ENCODE results near the gene UBE2U.

DNA sequence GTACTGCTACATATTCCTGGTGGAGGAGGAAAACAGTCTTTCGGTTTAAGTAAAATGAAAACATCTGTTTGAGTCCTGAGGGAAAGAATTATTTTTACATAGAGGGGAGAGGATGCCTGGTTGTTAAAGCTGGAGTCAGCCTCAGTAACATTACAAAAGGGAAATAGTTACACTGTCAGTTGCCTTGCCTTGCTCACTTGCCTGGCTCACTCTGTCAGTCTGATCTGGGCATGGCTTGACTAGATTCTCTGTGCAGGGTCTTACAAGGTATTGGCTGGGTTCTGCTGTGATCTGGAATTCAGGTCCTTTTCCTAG is 8.4 kb upstream of the UBE2U start:
- TF ChIP-seq EP300 (IDR thresholded peaks at IDR 0.05): no peak
- TF ChIP-seq, protein P1, sequence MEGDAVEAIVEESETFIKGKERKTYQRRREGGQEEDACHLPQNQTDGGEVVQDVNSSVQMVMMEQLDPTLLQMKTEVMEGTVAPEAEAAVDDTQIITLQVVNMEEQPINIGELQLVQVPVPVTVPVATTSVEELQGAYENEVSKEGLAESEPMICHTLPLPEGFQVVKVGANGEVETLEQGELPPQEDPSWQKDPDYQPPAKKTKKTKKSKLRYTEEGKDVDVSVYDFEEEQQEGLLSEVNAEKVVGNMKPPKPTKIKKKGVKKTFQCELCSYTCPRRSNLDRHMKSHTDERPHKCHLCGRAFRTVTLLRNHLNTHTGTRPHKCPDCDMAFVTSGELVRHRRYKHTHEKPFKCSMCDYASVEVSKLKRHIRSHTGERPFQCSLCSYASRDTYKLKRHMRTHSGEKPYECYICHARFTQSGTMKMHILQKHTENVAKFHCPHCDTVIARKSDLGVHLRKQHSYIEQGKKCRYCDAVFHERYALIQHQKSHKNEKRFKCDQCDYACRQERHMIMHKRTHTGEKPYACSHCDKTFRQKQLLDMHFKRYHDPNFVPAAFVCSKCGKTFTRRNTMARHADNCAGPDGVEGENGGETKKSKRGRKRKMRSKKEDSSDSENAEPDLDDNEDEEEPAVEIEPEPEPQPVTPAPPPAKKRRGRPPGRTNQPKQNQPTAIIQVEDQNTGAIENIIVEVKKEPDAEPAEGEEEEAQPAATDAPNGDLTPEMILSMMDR (IDR thresholded peaks at IDR 0.05): no peak
- no peak for TF ChIP-seq POLR2A (IDR thresholded peaks at IDR 0.05)
- TF ChIP-seq POLR2AphosphoS5 (IDR thresholded peaks at IDR 0.05): no peak

Data from sigmoid colon (tissue), 4 donors.